Mesothelial cell of epicardium (in vitro differentiated cells): ENCODE measurements around the gene GINM1. TPM values are rescaled to one million over a fixed set of nuclear protein-coding genes. Genes with fewer than 3 reads are reported as not detected.
A peak's percentile ranks its signal among the peaks of the same experiment; 100 is the strongest.

Experiments
- DNase-seq, 2 experiments: peaks; one replicate each; pipeline ENCODE4 v3.0.0; 2021; ENCODE audit warnings: low spot score in 2 of 2; ENCODE audit not compliant: unreplicated experiment in 2 of 2
- H3K27ac Mint-ChIP-seq: 2 replicates; pipeline ENCODE4 v1.8.0; 2021; ENCODE audit warnings: mixed read lengths
- H3K27me3 Mint-ChIP-seq: 2 replicates; pipeline ENCODE4 v1.8.0; 2021; ENCODE audit warnings: low read depth, mixed read lengths
- H3K36me3 Mint-ChIP-seq: 2 replicates; pipeline ENCODE4 v1.8.0; 2021; ENCODE audit warnings: mixed read lengths
- H3K4me1 Mint-ChIP-seq: 2 replicates; pipeline ENCODE4 v1.8.0; 2021; ENCODE audit warnings: mixed read lengths
- H3K4me3 Mint-ChIP-seq: 2 replicates; pipeline ENCODE4 v1.8.0; 2021; ENCODE audit warnings: mild to moderate bottlenecking, moderate library complexity, mixed read lengths
- H3K9me3 Mint-ChIP-seq: 2 replicates; pipeline ENCODE4 v1.8.0; 2021; ENCODE audit warnings: mixed read lengths
- CTCF ChIP-seq: fragments of 200-600 bp; sonication (generic); IDR thresholded peaks from one replicate; pipeline ENCODE4 v1.5.0; 2021; ENCODE audit warnings: antibody characterized with exemption; ENCODE audit not compliant: unreplicated experiment
- total RNA-seq: library from RNA; stranded (reverse); gene quantifications from 3 replicates; pipeline ENCODE4 v1.2.1, GENCODE V29; 2021

GINM1 gene
- total RNA-seq, result 34.9 to 36.7 TPM (median 36.5 TPM) in 3 replicates

GRCh38 chr6:149565527-149566409 is at the start of gene GINM1:
GINM1 (plus strand) TSS chr6:149566375; CDS start chr6:149566415, 40 bp downstream.
- peaks cover 19% of the 10 kb centered on the region for H3K4me1 Mint-ChIP-seq
- H3K27me3 Mint-ChIP-seq, result peaks cover 4% of the 10 kb centered on the region
- no peaks in the 10 kb centered on the region for H3K36me3 Mint-ChIP-seq
- H3K27ac Mint-ChIP-seq, result peak within 1 kb of the TSS; percentile 97
- H3K4me3 Mint-ChIP-seq, result peak within 1 kb of the TSS; percentile 96
- peak; percentile 88 to 98 for DNase-seq
- TF ChIP-seq CTCF, result peak; percentile 19
- H3K9me3 Mint-ChIP-seq, result no peaks in the 10 kb centered on the region

GRCh38 chr6:149529650-149530049 is 36.5 kb upstream of the GINM1 start:
- Mint-ChIP-seq H3K4me1 (no peaks in the 10 kb centered on the region), H3K9me3 (no peaks in the 10 kb centered on the region), H3K27ac (no peak overlapping the region), H3K36me3 (peaks cover 43% of the 10 kb centered on the region), H3K4me3 (no peak overlapping the region), H3K27me3 (no peaks in the 10 kb centered on the region)
- DNase-seq, result no peak
- TF ChIP-seq CTCF, result no peak

- H3K27ac Mint-ChIP-seq, result no peak overlapping the region
- DNase-seq, result no peak
- H3K27me3 Mint-ChIP-seq, result no peaks in the 10 kb centered on the region
- no peak for TF ChIP-seq CTCF
- H3K4me1 Mint-ChIP-seq, result no peaks in the 10 kb centered on the region
- no peak overlapping the region for H3K4me3 Mint-ChIP-seq
- no peaks in the 10 kb centered on the region for H3K9me3 Mint-ChIP-seq
- peaks cover 49% of the 10 kb centered on the region for H3K36me3 Mint-ChIP-seq
These were observed 31.4 kb upstream of the GINM1 start for GRCh38 chr6:149534742-149535141.

- no peak for DNase-seq
- peaks cover 25% of the 10 kb centered on the region for H3K4me1 Mint-ChIP-seq
- TF ChIP-seq CTCF, result no peak
- H3K4me3 Mint-ChIP-seq, result no peak overlapping the region
- peaks cover 20% of the 10 kb centered on the region for H3K36me3 Mint-ChIP-seq
- H3K27ac Mint-ChIP-seq, result no peak overlapping the region
- H3K27me3 Mint-ChIP-seq, result no peaks in the 10 kb centered on the region
- H3K9me3 Mint-ChIP-seq, result no peaks in the 10 kb centered on the region
These were observed 25.0 kb upstream of the GINM1 start for GRCh38 chr6:149541139-149541538.

- Mint-ChIP-seq H3K4me1 (peaks cover 29% of the 10 kb centered on the region), H3K9me3 (no peaks in the 10 kb centered on the region), H3K27me3 (peaks cover 11% of the 10 kb centered on the region), H3K36me3 (no peaks in the 10 kb centered on the region), H3K27ac (peak overlapping the region; percentile 100), H3K4me3 (peak overlapping the region; percentile 96)
- TF ChIP-seq CTCF, result no peak
- DNase-seq, result no peak
These were observed 21.4 kb upstream of the GINM1 start for GRCh38 chr6:149544646-149545257.
